SK-N-MC (cell line): ENCODE results near the gene KIF22.
"Not testable (repeated sequence)": the region's sequence is repeated elsewhere in the genome, so short reads cannot be mapped to it uniquely, and the experiment has no call there.

Experiments used
- EZH2 ChIP-seq: fragments of 200-600 bp; sonication (generic); IDR thresholded peaks from one replicate; pipeline ENCODE4 v1.6.1; 2017; ENCODE audit warnings: antibody characterized with exemption
- FOXP2 ChIP-seq: optimal IDR thresholded peaks from 2 replicates; pipeline ENCODE3; 2011; ENCODE audit warnings: mild to moderate bottlenecking, moderate library complexity; ENCODE audit not compliant: insufficient read depth; ENCODE audit errors: extremely low read length, control extremely low read depth
- POLR2AphosphoS5 ChIP-seq: IDR thresholded peaks from 2 replicates; pipeline ENCODE4 v1.6.1; 2012; ENCODE audit warnings: mild to moderate bottlenecking, low read depth, low read length, borderline replicate concordance

GRCh38 chr16:29746518-29746917 is 44.0 kb upstream of the KIF22 start:
- not testable (repeated sequence) for TF ChIP-seq EZH2, POLR2AphosphoS5, FOXP2
